ENCODE data around the gene PDE6B.

GRCh38 chr4:688854-689681 is 63.7 kb downstream of the PDE6B start, which contains the start of gene SLC49A3:
- TF ChIP-seq CTCF (conservative IDR thresholded peaks at IDR 0.05) (no peak), ZFX (IDR thresholded peaks at IDR 0.05) (no peak)

Data from C4-2B (cell line).